Memory B cell (primary cell): ENCODE results near the gene STARD3NL.
A peak's percentile ranks its signal among the peaks of the same experiment; 100 is the strongest.
"Not testable (repeated sequence)": the region's sequence is repeated elsewhere in the genome, so short reads cannot be mapped to it uniquely, and the experiment has no call there.

ENCODE experiments used
- ATAC-seq: fragments of 150-1000 bp; cut with Tn5 transposase; 2 replicates; pipeline ENCODE4 v1.10.0; 2021; ENCODE audit warnings: low read depth, mild to moderate bottlenecking, moderate library complexity
- DNase-seq, 2 donors: peaks; one replicate each; pipeline ENCODE4 v3.0.0; 2022; ENCODE audit warnings: low spot score in 2 of 2
- H3K27ac Mint-ChIP-seq: one replicate; pipeline ENCODE4 v1.8.0; 2022; ENCODE audit warnings: mild to moderate bottlenecking, moderate library complexity, mixed read lengths
- H3K27me3 Mint-ChIP-seq: one replicate; pipeline ENCODE4 v1.8.0; 2022; ENCODE audit warnings: mixed read lengths
- H3K36me3 Mint-ChIP-seq: one replicate; pipeline ENCODE4 v1.8.0; 2022; ENCODE audit warnings: mild to moderate bottlenecking, mixed read lengths
- H3K4me1 Mint-ChIP-seq: one replicate; pipeline ENCODE4 v1.8.0; 2022; ENCODE audit warnings: mixed read lengths
- H3K4me3 Mint-ChIP-seq: one replicate; pipeline ENCODE4 v1.8.0; 2022; ENCODE audit warnings: mild to moderate bottlenecking, moderate library complexity, mixed read lengths
- H3K9me3 Mint-ChIP-seq: one replicate; pipeline ENCODE4 v1.8.0; 2022; ENCODE audit warnings: mixed read lengths

The STARD3NL gene

GRCh38 chr7:38222481-38223096 lies 44.5 kb downstream of the STARD3NL start:
- Mint-ChIP-seq H3K27me3 (no peaks in the 10 kb centered on the region), H3K4me3 (no peak overlapping the region), H3K27ac (peak overlapping the region; percentile 4), H3K4me1 (peaks cover 2% of the 10 kb centered on the region), H3K9me3 (no peaks in the 10 kb centered on the region), H3K36me3 (peaks cover 26% of the 10 kb centered on the region)
- peak; percentile 65 for ATAC-seq
- DNase-seq = peak; percentile 29 to 49

GRCh38 chr7:38223306-38223705 lies 45.3 kb downstream of the STARD3NL start:
- H3K4me3 Mint-ChIP-seq = no peak overlapping the region
- H3K27me3 Mint-ChIP-seq = no peaks in the 10 kb centered on the region
- DNase-seq (no peak), ATAC-seq (no peak)
- H3K36me3 Mint-ChIP-seq = peaks cover 27% of the 10 kb centered on the region
- no peaks in the 10 kb centered on the region for H3K9me3 Mint-ChIP-seq
- H3K27ac Mint-ChIP-seq = no peak overlapping the region
- peaks cover 2% of the 10 kb centered on the region for H3K4me1 Mint-ChIP-seq

GRCh38 chr7:38224392-38224791 lies 46.3 kb downstream of the STARD3NL start:
- ATAC-seq (no peak), DNase-seq (no peak)
- Mint-ChIP-seq H3K27me3 (no peaks in the 10 kb centered on the region), H3K36me3 (peaks cover 29% of the 10 kb centered on the region), H3K4me1 (peaks cover 2% of the 10 kb centered on the region), H3K4me3 (no peak overlapping the region), H3K9me3 (no peaks in the 10 kb centered on the region), H3K27ac (no peak overlapping the region)

GRCh38 chr7:38229386-38229785 lies 51.3 kb downstream of the STARD3NL start:
- Mint-ChIP-seq H3K4me3 (no peak overlapping the region), H3K36me3 (peaks cover 24% of the 10 kb centered on the region), H3K4me1 (peaks cover 14% of the 10 kb centered on the region), H3K9me3 (no peaks in the 10 kb centered on the region), H3K27me3 (no peaks in the 10 kb centered on the region), H3K27ac (no peak overlapping the region)
- ATAC-seq (no peak), DNase-seq (no peak)

GRCh38 chr7:38229884-38230642 lies 52.0 kb downstream of the STARD3NL start:
- H3K4me3 Mint-ChIP-seq = no peak overlapping the region
- peaks cover 14% of the 10 kb centered on the region for H3K4me1 Mint-ChIP-seq
- no peaks in the 10 kb centered on the region for H3K27me3 Mint-ChIP-seq
- H3K27ac Mint-ChIP-seq = no peak overlapping the region
- DNase-seq (no peak), ATAC-seq (no peak)
- H3K36me3 Mint-ChIP-seq = peaks cover 22% of the 10 kb centered on the region
- H3K9me3 Mint-ChIP-seq = no peaks in the 10 kb centered on the region

GRCh38 chr7:38232502-38233366 lies 54.7 kb downstream of the STARD3NL start:
- ATAC-seq = peak; percentile 72

GRCh38 chr7:38234759-38235158 lies 56.7 kb downstream of the STARD3NL start:
- H3K4me3 Mint-ChIP-seq, DNase-seq, H3K36me3 Mint-ChIP-seq, H3K9me3 Mint-ChIP-seq, ATAC-seq, H3K27me3 Mint-ChIP-seq, H3K27ac Mint-ChIP-seq: not testable (repeated sequence)
- H3K4me1 Mint-ChIP-seq = peaks cover 14% of the 10 kb centered on the region

More at GRCh38 chr7:38232502-38233366, 54.7 kb downstream of the STARD3NL start:
- Mint-ChIP-seq H3K36me3 (peaks cover 14% of the 10 kb centered on the region), H3K9me3 (no peaks in the 10 kb centered on the region), H3K4me1 (peaks cover 14% of the 10 kb centered on the region), H3K4me3 (no peak overlapping the region), H3K27me3 (no peaks in the 10 kb centered on the region), H3K27ac (peak overlapping the region; percentile 51)
- no peak for DNase-seq

- H3K36me3 Mint-ChIP-seq = peaks cover 7% of the 10 kb centered on the region
Measured at GRCh38 chr7:38235606-38236005, 57.6 kb downstream of the STARD3NL start.

GRCh38 chr7:38239129-38239528 lies 61.1 kb downstream of the STARD3NL start:
- not testable (repeated sequence) for H3K27me3 Mint-ChIP-seq, H3K4me1 Mint-ChIP-seq, H3K36me3 Mint-ChIP-seq, H3K4me3 Mint-ChIP-seq, DNase-seq, H3K9me3 Mint-ChIP-seq, ATAC-seq
- peak overlapping the region; percentile 47 for H3K27ac Mint-ChIP-seq

More at GRCh38 chr7:38235606-38236005, 57.6 kb downstream of the STARD3NL start:
- ATAC-seq (no peak), DNase-seq (no peak)
- H3K4me3 Mint-ChIP-seq = no peak overlapping the region
- no peaks in the 10 kb centered on the region for H3K9me3 Mint-ChIP-seq
- H3K27ac Mint-ChIP-seq = no peak overlapping the region
- peaks cover 14% of the 10 kb centered on the region for H3K4me1 Mint-ChIP-seq
- H3K27me3 Mint-ChIP-seq = peaks cover 1% of the 10 kb centered on the region

- no peak overlapping the region for H3K27ac Mint-ChIP-seq
Measured at GRCh38 chr7:38241071-38241470, 63.0 kb downstream of the STARD3NL start.

GRCh38 chr7:38242814-38243213 lies 64.8 kb downstream of the STARD3NL start:
- no peaks in the 10 kb centered on the region for H3K36me3 Mint-ChIP-seq
- H3K27ac Mint-ChIP-seq = no peak overlapping the region
- no peaks in the 10 kb centered on the region for H3K4me1 Mint-ChIP-seq
- no peaks in the 10 kb centered on the region for H3K9me3 Mint-ChIP-seq
- ATAC-seq (no peak), DNase-seq (no peak)
- no peak overlapping the region for H3K4me3 Mint-ChIP-seq
- H3K27me3 Mint-ChIP-seq = peaks cover 5% of the 10 kb centered on the region

More at GRCh38 chr7:38241071-38241470, 63.0 kb downstream of the STARD3NL start:
- ATAC-seq (no peak), DNase-seq (no peak)
- H3K4me3 Mint-ChIP-seq = no peak overlapping the region
- H3K36me3 Mint-ChIP-seq = no peaks in the 10 kb centered on the region
- H3K9me3 Mint-ChIP-seq = no peaks in the 10 kb centered on the region
- peaks cover 3% of the 10 kb centered on the region for H3K27me3 Mint-ChIP-seq
- H3K4me1 Mint-ChIP-seq = no peaks in the 10 kb centered on the region

- H3K4me3 Mint-ChIP-seq, H3K36me3 Mint-ChIP-seq, DNase-seq, H3K27me3 Mint-ChIP-seq, H3K9me3 Mint-ChIP-seq, H3K27ac Mint-ChIP-seq, H3K4me1 Mint-ChIP-seq, ATAC-seq: not testable (repeated sequence)
Measured at GRCh38 chr7:38243345-38243744, 65.3 kb downstream of the STARD3NL start.

- H3K4me3 Mint-ChIP-seq = no peak overlapping the region
- H3K27me3 Mint-ChIP-seq = peaks cover 5% of the 10 kb centered on the region
- no peak overlapping the region for H3K27ac Mint-ChIP-seq
- no peak for ATAC-seq
- no peaks in the 10 kb centered on the region for H3K9me3 Mint-ChIP-seq
- no peaks in the 10 kb centered on the region for H3K4me1 Mint-ChIP-seq
- no peak for DNase-seq
- no peaks in the 10 kb centered on the region for H3K36me3 Mint-ChIP-seq
Measured at GRCh38 chr7:38244516-38244915, 66.5 kb downstream of the STARD3NL start.

- no peak for DNase-seq
- Mint-ChIP-seq H3K4me1 (no peaks in the 10 kb centered on the region), H3K27ac (no peak overlapping the region), H3K4me3 (no peak overlapping the region), H3K27me3 (peaks cover 4% of the 10 kb centered on the region), H3K9me3 (no peaks in the 10 kb centered on the region), H3K36me3 (no peaks in the 10 kb centered on the region)
- ATAC-seq = no peak
Measured at GRCh38 chr7:38245409-38245977, 67.4 kb downstream of the STARD3NL start.
